Measurements from ENCODE around the gene RND2. TPM values are rescaled to one million over a fixed set of nuclear protein-coding genes. Genes with fewer than 3 reads are reported as not detected.

RND2 gene
- total and polyA plus RNA-seq, 4 donors: 1.9 to 2.8 (median 2.2) TPM

DNA sequence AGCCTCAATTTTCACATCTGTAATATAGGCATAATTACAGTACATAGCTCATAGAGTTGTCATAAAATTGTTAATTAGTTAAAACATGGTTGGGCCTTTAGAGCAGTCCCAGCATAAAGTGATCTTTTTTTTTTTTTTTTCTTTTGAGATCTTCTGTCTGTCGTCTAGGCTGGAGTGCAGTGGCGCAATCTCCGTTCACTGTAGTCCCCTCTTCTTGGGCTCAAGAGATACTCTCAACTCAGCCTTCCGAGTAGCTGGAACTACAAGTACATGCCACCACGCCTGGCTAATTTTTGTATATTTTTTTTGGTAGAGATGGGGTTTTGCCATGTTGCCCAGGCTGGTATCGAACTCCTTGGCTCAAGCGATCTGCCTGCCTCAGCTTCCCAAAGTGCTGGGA is 31.0 kb downstream of the RND2 start:
- H3K4me1 ChIP-seq (ENCODE audit: control insufficient read depth in 4 of 4, insufficient read depth in 4 of 4, low read length in 3 of 4): no peaks in the 10 kb centered on the region
- no peak for DNase-seq (ENCODE audit: low spot score)
- TF ChIP-seq SP1 (IDR thresholded peaks at IDR 0.05): no peak
- no peak for TF ChIP-seq NR2F2 (IDR thresholded peaks at IDR 0.05)
- no peak for TF ChIP-seq RAD21 (IDR thresholded peaks at IDR 0.05)
- TF ChIP-seq, protein P1, sequence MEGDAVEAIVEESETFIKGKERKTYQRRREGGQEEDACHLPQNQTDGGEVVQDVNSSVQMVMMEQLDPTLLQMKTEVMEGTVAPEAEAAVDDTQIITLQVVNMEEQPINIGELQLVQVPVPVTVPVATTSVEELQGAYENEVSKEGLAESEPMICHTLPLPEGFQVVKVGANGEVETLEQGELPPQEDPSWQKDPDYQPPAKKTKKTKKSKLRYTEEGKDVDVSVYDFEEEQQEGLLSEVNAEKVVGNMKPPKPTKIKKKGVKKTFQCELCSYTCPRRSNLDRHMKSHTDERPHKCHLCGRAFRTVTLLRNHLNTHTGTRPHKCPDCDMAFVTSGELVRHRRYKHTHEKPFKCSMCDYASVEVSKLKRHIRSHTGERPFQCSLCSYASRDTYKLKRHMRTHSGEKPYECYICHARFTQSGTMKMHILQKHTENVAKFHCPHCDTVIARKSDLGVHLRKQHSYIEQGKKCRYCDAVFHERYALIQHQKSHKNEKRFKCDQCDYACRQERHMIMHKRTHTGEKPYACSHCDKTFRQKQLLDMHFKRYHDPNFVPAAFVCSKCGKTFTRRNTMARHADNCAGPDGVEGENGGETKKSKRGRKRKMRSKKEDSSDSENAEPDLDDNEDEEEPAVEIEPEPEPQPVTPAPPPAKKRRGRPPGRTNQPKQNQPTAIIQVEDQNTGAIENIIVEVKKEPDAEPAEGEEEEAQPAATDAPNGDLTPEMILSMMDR (IDR thresholded peaks at IDR 0.05; ENCODE audit: low read depth, low read length, missing input control): no peak
- no peak for TF ChIP-seq JUND (IDR thresholded peaks at IDR 0.05)
- TF ChIP-seq REST (IDR thresholded peaks at IDR 0.05): no peak
- no peak for TF ChIP-seq EGR1 (IDR thresholded peaks at IDR 0.05; ENCODE audit: low read depth in 2 of 2)
- TF ChIP-seq MAX (IDR thresholded peaks at IDR 0.05): no peak
- TF ChIP-seq FOXA1 (IDR thresholded peaks at IDR 0.05): no peak
- no peak for TF ChIP-seq TAF1 (conservative IDR thresholded peaks at IDR 0.05)
- TF ChIP-seq, protein P2, sequence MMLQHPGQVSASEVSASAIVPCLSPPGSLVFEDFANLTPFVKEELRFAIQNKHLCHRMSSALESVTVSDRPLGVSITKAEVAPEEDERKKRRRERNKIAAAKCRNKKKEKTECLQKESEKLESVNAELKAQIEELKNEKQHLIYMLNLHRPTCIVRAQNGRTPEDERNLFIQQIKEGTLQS (IDR thresholded peaks at IDR 0.05): no peak
- TF ChIP-seq FOXA2 (IDR thresholded peaks at IDR 0.05): no peak
- no peak for TF ChIP-seq HNF4G (IDR thresholded peaks at IDR 0.05)
- TF ChIP-seq YY1 (IDR thresholded peaks at IDR 0.05): no peak
- no peak overlapping the region for H3K9ac ChIP-seq (ENCODE audit: low read depth in 1 of 2, low read length in 2 of 2)
- H3K4me3 ChIP-seq (ENCODE audit: low read depth in 1 of 3, low read length in 3 of 3): no peak overlapping the region
- no peaks in the 10 kb centered on the region for H3K27me3 ChIP-seq (ENCODE audit: control insufficient read depth in 4 of 4, insufficient read depth in 4 of 4, low read length in 3 of 4)
- peaks cover 0 to 1% (median 0%) of the 10 kb centered on the region in 4 donors for H3K36me3 ChIP-seq (ENCODE audit: control insufficient read depth in 4 of 4, insufficient read depth in 3 of 4, low read depth in 1 of 4, low read length in 3 of 4)
- H3K27ac ChIP-seq (ENCODE audit: low read depth in 1 of 2, low read length in 2 of 2): no peak overlapping the region
- H3K9me3 ChIP-seq (ENCODE audit: control insufficient read depth in 4 of 4, low read length in 3 of 4): no peaks in the 10 kb centered on the region
- WGBS: 98% methylated on average over 7 of the region's 7 CpGs

GRCh38 chr17:43062984-43063638 is 38.1 kb downstream of the RND2 start:
- H3K4me1 ChIP-seq (ENCODE audit: control insufficient read depth in 4 of 4, insufficient read depth in 4 of 4, low read length in 3 of 4): peaks cover 0 to 1% (median 0%) of the 10 kb centered on the region in 4 donors
- TF ChIP-seq RXRA (IDR thresholded peaks at IDR 0.05) (no peak), FOXA2 (IDR thresholded peaks at IDR 0.05) (no peak), YY1 (IDR thresholded peaks at IDR 0.05) (no peak), NR2F2 (IDR thresholded peaks at IDR 0.05) (no peak), JUND (IDR thresholded peaks at IDR 0.05) (no peak), TAF1 (conservative IDR thresholded peaks at IDR 0.05) (no peak), EGR1 (IDR thresholded peaks at IDR 0.05; ENCODE audit: low read depth in 2 of 2) (no peak), SP1 (IDR thresholded peaks at IDR 0.05) (no peak), REST (IDR thresholded peaks at IDR 0.05) (no peak), RAD21 (IDR thresholded peaks at IDR 0.05) (no peak)
- TF ChIP-seq, protein P1 (IDR thresholded peaks at IDR 0.05; ENCODE audit: low read depth, low read length, missing input control): no peak
- TF ChIP-seq, protein P3, sequence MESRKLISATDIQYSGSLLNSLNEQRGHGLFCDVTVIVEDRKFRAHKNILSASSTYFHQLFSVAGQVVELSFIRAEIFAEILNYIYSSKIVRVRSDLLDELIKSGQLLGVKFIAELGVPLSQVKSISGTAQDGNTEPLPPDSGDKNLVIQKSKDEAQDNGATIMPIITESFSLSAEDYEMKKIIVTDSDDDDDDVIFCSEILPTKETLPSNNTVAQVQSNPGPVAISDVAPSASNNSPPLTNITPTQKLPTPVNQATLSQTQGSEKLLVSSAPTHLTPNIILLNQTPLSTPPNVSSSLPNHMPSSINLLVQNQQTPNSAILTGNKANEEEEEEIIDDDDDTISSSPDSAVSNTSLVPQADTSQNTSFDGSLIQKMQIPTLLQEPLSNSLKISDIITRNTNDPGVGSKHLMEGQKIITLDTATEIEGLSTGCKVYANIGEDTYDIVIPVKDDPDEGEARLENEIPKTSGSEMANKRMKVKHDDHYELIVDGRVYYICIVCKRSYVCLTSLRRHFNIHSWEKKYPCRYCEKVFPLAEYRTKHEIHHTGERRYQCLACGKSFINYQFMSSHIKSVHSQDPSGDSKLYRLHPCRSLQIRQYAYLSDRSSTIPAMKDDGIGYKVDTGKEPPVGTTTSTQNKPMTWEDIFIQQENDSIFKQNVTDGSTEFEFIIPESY (IDR thresholded peaks at IDR 0.05): no peak
- TF ChIP-seq, protein P2 (IDR thresholded peaks at IDR 0.05): no peak
- no peak overlapping the region for H3K27ac ChIP-seq (ENCODE audit: low read depth in 1 of 2, low read length in 2 of 2)
- 95% methylated on average over 10 of the region's 10 CpGs for WGBS
- no peak overlapping the region for H3K4me3 ChIP-seq (ENCODE audit: low read depth in 1 of 3, low read length in 3 of 3)
- DNase-seq (ENCODE audit: low spot score): no peak
- no peaks in the 10 kb centered on the region for H3K9me3 ChIP-seq (ENCODE audit: control insufficient read depth in 4 of 4, low read length in 3 of 4)
- H3K27me3 ChIP-seq (ENCODE audit: control insufficient read depth in 4 of 4, insufficient read depth in 4 of 4, low read length in 3 of 4): no peaks in the 10 kb centered on the region
- H3K36me3 ChIP-seq (ENCODE audit: control insufficient read depth in 4 of 4, insufficient read depth in 3 of 4, low read depth in 1 of 4, low read length in 3 of 4): no peaks in the 10 kb centered on the region
- no peak overlapping the region for H3K9ac ChIP-seq (ENCODE audit: low read depth in 1 of 2, low read length in 2 of 2)
